Measurements from ENCODE around the gene ARMC8.

Gene ARMC8

GRCh38 chr3:138308783-138309182, 121.7 kb downstream of the ARMC8 start:
- no peak for DNase-seq (ENCODE audit: low read depth)

DNA sequence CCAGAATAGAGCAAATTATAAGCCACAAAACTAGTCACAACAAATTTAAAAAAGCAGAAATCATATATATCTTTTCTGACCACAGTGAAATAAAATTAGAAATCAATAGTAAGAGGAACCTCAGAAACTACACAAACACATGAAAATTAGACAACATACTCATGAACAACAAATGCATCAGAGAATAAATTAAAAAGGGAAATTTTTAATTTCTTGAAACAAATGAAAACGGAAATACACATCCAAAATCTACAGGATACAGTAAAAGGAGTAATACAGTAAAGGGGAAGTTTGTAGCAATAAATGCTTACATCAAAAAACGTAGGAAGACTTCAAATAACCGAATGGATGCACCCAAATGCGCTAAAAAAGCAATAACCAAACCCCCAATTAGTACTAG, 123.4 kb downstream of the ARMC8 start:
- no peak for DNase-seq (ENCODE audit: low read depth)

- no peak for DNase-seq (ENCODE audit: low read depth)
These were observed 127.7 kb downstream of the ARMC8 start for GRCh38 chr3:138314751-138315150.

DNA sequence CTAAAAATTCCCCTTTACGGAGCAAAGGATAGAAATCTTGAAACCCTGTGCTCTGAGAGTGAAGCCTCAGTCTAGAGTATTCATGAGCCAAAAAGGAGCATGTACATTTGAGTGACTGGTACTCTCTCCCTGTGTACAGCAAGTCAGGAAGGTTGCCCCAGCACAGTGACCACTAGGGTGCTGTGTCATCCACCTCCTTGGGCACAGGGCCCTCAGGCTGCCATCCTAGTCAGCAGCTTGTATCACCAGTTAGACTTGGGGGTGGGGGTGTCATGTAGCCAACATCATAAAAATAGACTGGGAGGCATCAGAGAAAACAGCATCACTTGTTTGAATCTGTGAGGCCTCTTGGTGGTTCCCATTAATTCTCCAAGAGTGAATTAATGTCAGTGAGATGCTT, 130.6 kb downstream of the ARMC8 start:
- DNase-seq (ENCODE audit: low read depth), result no peak

DNA sequence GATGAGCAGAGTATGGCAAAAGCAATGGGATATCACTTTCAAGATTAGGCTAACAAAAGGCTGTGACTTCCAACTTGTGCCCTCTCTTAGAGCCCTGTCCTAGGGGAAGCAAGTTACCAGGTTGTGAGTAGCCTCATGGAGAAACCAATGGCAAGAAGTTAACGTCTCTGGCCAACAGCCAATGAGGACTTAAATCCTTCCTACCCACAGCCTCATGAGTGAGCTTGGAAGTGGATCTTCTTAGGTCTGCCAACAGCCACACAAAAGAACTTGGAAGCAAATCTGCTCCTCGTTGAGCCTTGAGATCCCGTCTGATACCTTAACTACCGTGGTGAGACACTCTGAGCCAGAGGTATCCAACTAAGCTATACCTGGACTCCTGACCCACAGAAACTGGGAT, 136.9 kb downstream of the ARMC8 start:
- DNase-seq (ENCODE audit: low read depth), result no peak

DNA sequence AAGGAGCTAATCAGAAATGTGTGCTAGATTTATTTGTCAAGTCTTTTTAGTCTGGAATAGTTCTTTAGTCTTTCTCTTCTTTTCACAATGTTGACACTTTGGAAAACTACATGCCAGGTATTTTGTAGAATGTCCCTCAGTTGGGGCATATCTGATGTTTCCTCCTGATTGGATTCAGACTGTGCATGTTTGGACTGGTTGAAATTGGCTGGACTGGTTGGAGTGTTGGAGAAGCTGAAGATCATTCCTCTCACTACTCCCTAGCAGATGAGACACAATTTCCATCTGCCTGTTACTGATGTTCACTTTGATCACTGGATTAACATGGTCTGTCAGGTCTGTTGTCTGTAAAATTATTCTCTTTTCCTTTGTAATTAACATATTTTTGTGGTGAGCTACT, 138.9 kb downstream of the ARMC8 start:
- no peak for DNase-seq (ENCODE audit: low read depth)

GRCh38 chr3:138326866-138327595, 139.9 kb downstream of the ARMC8 start:
- DNase-seq (ENCODE audit: low read depth), result no peak

DNA sequence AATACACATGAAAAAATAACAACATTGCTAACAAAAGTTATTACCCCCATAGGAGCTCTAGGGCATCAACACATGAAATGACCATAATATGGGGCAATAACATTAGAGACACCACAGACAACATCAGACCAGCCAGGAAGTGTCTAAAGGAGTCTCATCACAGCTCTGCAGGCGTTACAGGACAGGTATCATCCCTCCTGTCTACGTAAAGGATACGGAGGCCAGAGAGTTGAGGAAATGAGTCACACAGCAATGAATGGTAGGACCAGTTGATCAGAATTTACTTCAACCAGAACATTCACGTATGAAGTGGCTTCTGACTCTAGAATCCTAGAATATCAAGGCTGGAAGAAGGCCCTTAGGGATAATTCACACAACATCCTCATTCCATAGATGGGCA, 140.7 kb downstream of the ARMC8 start:
- DNase-seq (ENCODE audit: low read depth), result no peak

DNA sequence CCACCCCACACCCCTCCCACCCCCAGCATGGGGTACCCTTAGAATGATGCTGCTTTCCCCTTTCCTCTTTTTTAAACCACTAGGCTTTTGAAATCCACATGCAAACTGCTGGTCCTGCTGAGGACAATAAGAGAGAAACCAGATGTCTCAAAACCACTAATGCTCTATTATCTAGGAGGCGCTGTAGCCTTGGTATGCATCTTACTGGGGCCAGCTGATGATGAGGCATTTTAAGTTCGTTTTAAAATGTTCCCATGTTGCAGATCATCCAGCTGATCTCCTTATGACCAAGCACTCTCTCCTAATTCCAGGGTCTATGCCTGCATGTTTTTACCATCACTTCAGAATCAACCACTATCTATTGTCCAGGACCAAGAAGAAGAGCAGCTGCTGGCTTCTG, 141.2 kb downstream of the ARMC8 start:
- no peak for DNase-seq (ENCODE audit: low read depth)

DNA sequence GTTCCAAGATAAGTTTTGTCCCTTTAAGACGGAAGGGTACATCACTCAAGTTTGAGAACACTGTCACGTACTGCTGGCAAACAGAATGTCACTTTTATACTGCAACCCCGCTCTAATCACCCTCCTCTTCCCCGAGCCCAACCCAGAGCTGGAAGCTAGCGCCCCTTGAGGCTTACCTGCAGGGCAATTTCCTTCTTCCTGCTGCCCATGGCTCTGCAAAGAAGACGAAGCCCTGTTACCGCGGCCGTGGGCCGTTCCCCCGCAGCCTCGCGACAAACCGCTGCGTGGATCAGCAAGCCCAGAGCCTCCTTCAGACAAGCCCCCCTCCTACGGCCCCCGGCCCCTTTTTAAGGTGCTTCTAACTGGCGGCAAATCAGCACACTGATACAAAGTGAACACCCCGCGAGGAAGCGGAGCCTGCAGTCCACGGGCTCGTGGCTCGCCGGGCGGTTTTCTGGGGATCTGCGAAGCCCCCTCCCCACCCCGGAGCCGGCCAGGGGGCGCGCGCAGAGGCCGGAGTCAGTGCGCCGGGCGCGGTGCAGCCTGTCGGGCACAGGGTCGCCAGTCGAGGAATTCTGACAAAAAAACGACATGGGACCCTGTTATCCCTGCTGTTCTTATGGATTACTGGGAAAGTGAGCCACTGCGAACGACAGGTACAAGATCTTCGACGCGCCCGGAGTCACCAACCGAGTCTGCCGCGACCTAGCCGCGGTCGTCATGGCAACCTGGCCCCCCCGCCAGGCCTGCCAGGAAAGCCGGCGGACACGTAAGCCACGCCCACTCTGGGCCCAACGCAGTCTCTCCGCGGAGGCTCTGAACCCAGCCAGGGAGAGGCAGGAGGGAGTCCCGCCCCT, 142.3 kb downstream of the ARMC8 start, which contains the start of gene NME9:
Gene NME9, minus strand, starts transcription at position 725 of the 857 bp plus-strand sequence. Its CDS starts 516 bp downstream, at position 209.
- DNase-seq (ENCODE audit: low read depth), result peak; percentile 83

- no peak for DNase-seq (ENCODE audit: low read depth)
These were observed 142.8 kb downstream of the ARMC8 start for GRCh38 chr3:138329984-138330293.

DNA sequence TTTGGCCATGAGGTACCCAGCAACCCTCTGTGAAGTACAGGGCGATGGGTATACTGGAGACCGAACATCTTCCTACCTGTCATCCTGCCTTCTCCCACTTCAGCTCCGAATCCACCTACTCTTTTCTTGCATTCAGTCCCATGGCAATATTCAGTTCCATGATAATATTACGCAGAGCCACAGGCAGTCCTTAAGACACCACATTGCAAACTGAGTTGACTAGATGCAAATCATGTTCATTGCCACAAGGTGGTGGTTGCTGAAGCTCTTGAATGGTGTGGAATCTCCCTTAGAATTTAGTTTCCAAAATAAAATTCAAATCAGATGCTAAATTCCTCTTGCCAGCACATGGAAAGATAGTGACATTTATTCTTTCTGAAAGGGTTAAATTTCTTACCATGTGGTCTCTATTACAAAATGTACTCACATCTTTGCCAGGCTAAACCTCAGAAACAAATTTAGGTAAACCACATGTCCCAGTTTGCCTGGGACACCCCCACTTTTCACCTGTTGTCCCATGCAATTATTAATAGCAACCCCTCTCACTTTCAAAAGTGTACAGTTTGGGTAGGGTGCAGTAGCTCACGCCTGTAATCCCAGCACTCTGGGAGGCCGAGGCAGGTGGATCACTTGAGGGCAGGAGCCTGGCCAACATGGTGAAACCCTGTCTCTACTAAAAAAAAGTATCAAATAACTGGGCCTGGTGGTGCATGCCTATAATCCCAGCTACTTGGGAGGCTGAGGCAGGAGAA, 144.2 kb downstream of the ARMC8 start:
- no peak for DNase-seq (ENCODE audit: low read depth)

GRCh38 chr3:138332472-138333073, 145.5 kb downstream of the ARMC8 start:
- no peak for DNase-seq (ENCODE audit: low read depth)

DNA sequence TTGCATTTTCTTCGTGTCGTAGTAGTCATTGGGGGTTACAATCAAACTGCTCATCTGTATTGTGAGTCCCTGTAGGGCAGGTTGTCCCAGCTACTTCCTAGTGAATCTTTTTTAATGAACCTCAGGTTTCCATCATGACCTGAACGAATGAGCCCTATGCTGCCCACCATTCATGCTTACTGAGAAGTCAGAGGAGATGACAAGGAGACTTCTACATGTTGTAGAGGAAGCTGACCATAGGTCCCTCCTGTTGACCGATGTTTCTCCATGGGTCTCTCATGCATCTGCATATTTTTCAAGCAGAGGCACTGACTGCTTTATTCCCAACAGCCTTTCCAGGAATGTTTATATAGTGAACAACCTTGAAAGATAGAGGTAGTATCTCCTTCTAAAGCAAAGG, 147.5 kb downstream of the ARMC8 start:
- no peak for DNase-seq (ENCODE audit: low read depth)

DNA sequence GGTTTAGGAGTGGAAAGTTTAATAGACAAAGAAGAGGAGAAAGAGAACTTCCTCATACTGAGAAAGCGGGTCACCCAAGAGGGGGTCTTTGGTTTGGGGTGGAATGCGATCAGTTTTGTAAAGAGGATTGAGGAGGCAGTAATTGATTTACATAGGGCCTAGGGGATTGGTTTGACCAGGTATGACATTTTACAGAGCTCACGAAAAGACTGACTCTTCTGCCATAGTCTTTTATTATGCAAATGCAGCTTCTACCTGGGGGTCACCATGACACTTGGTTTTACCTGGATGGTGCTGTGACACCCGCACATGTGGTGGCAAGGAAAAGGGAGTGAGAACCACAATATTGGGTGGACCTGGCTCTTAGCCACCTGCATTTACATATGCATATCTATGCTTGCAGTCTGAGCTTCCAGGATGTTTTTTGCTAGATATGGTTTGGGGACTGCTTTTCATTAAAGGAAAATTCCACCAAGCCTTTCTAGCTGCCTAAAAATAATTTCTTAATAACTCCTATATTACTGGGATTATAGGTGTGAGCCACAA, 149.4 kb downstream of the ARMC8 start:
- no peak for DNase-seq (ENCODE audit: low read depth)

DNA sequence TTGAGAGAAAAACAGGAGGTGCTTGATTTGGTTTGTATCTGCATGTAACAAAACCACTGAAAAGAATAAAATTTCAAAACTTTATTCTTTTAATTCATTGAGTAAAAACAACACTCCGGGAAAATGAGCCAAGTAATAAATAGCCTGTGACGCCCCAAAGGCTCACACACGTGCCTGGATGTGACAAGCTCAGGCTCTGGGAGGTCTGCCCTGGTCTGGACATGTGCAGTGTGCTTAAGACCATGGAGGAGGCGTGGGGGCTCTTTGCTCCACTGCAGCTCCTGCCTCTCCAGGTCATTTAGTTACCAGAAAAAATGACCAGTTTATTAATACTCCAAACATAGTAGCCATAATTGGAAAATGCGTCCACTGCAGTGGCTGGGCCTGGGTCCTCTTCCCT, 151.1 kb downstream of the ARMC8 start:
- DNase-seq (ENCODE audit: low read depth), result no peak

- DNase-seq (ENCODE audit: low read depth), result no peak
These were observed 151.7 kb downstream of the ARMC8 start for GRCh38 chr3:138338811-138339210.

DNA sequence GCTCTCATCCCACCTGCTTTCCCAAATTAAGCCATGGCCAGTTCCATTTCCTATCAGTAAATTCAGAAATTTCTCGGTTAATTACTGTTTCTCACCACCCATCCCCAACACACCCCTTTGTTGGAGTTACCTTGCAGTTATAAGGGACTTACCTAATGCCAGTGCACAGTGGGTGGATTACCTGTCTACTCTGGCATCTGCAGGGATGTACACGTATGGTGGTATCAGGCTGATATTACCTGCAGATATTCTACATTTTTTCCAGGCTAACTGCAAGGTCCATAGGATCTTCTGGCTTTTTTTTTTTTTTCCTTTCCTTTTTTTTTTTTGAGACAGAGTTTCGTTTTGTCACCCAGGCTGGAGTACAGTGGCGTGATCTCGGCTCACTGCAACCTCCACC, 153.4 kb downstream of the ARMC8 start:
- no peak for DNase-seq (ENCODE audit: low read depth)

- DNase-seq (ENCODE audit: low read depth), result no peak
These were observed 157.7 kb downstream of the ARMC8 start for GRCh38 chr3:138344754-138345153.

Data from activated T-cell treated with anti-CD3 and anti-CD28 coated beads for 24 hours (primary cell).